ENCODE results near the gene JUNB.
A peak's percentile ranks its signal among the peaks of the same experiment; 100 is the strongest.

Gene JUNB

DNA sequence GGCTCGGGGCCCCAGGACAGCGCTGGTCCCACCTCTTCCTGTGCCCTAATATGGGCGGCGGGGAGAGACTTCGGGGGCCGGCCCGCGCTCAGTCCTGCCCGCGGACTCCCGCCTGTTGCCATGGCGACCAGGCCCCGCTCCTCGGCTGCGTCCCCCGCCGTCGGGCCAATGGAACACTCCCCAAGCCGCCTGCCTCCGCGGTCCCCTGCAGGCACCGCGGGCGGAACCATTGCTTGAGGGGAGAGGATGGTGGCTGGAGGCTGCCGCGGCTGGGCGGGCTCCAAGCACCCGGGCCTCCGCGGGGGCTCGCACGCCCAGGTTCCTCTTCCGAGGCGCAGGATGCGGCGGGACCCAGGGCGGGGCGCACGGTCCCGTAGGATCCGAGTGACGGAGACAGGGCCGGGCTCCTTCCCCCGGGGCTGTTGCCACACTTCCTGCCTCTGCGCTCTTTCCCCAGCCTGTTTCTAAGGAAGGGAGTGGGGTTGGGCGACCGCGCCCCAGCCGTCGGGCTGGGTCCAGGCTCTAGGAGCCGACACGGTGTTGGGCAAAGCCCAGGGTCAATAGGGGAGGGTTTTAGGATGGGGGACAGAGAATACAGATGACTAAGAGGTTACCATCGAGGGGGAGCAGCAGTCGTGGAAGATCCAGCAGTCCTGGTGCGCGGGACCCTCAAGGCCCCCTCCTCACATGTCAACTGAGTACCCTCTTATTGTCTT is 1.2 kb upstream of the JUNB start (continued):
- TF ChIP-seq ZNF280C (tag by site-specific recombination; IDR thresholded peaks at IDR 0.05): no peak
- peak; percentile 93 for TF ChIP-seq ZEB2 (tag by site-specific recombination; IDR thresholded peaks at IDR 0.05)
- no peak; the same call in 1 of the 2 replicates for TF ChIP-seq ZFP3 (tag by site-specific recombination; IDR thresholded peaks at IDR 0.05; ENCODE audit: low read depth)
- TF ChIP-seq ZNF558 (tag by site-specific recombination; IDR thresholded peaks at IDR 0.05): no peak
- TF ChIP-seq KLF10 (tag by site-specific recombination; IDR thresholded peaks at IDR 0.05): peak; percentile 85
- TF ChIP-seq ZNF274 (IDR thresholded peaks at IDR 0.05; ENCODE audit: low read length): no peak
- no peak for TF ChIP-seq ZNF274 (tag by site-specific recombination; IDR thresholded peaks at IDR 0.05; ENCODE audit: borderline replicate concordance)
- TF ChIP-seq ZNF416 (tag by site-specific recombination; IDR thresholded peaks at IDR 0.05): no peak
- 0 out of 2 replicates have a peak, but pooled peaks have one; percentile 42 for TF ChIP-seq ZNF610 (tag by site-specific recombination; IDR thresholded peaks at IDR 0.05; ENCODE audit: borderline replicate concordance)
- 0 out of 2 replicates have a peak, but pooled peaks have one; percentile 28 for TF ChIP-seq ZFP37 (tag by site-specific recombination; IDR thresholded peaks at IDR 0.05)
- TF ChIP-seq, protein P1, sequence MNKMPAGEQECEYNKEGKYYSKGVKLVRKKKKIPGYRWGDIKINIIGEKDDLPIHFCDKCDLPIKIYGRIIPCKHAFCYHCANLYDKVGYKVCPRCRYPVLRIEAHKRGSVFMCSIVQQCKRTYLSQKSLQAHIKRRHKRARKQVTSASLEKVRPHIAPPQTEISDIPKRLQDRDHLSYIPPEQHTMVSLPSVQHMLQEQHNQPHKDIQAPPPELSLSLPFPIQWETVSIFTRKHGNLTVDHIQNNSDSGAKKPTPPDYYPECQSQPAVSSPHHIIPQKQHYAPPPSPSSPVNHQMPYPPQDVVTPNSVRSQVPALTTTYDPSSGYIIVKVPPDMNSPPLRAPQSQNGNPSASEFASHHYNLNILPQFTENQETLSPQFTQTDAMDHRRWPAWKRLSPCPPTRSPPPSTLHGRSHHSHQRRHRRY (tag by site-specific recombination; IDR thresholded peaks at IDR 0.05): no peak
- TF ChIP-seq ZNF510 (tag by site-specific recombination; IDR thresholded peaks at IDR 0.05; ENCODE audit: insufficient replicate concordance): no peak
- no peak for TF ChIP-seq ZNF776 (tag by site-specific recombination; IDR thresholded peaks at IDR 0.05; ENCODE audit: borderline replicate concordance)
- peak; percentile 91; the same call in 1 of the 2 replicates for TF ChIP-seq KLF7 (tag by site-specific recombination; IDR thresholded peaks at IDR 0.05; ENCODE audit: borderline replicate concordance)
- TF ChIP-seq MZF1 (tag by site-specific recombination; IDR thresholded peaks at IDR 0.05; ENCODE audit: borderline replicate concordance): no peak
- TF ChIP-seq ZBTB8A (tag by site-specific recombination; IDR thresholded peaks at IDR 0.05): peak; percentile 100
- TF ChIP-seq ZNF350 (tag by site-specific recombination; IDR thresholded peaks at IDR 0.05): no peak
- TF ChIP-seq ZNF621 (tag by site-specific recombination; IDR thresholded peaks at IDR 0.05): no peak
- 0 out of 2 replicates have a peak, but pooled peaks have one; percentile 29 for TF ChIP-seq ZSCAN23 (tag by site-specific recombination; IDR thresholded peaks at IDR 0.05)
- no peak for TF ChIP-seq ZNF155 (tag by site-specific recombination; IDR thresholded peaks at IDR 0.05)
- TF ChIP-seq EGR2 (tag by site-specific recombination; IDR thresholded peaks at IDR 0.05; ENCODE audit: low read depth): peak; percentile 86
- TF ChIP-seq ZNF473 (tag by site-specific recombination; IDR thresholded peaks at IDR 0.05): no peak
- TF ChIP-seq PRDM6 (tag by site-specific recombination; IDR thresholded peaks at IDR 0.05): no peak
- TF ChIP-seq ZNF76 (tag by site-specific recombination; IDR thresholded peaks at IDR 0.05; ENCODE audit: borderline replicate concordance, low read depth): peak; percentile 74
- no peak for TF ChIP-seq TRIM28 (IDR thresholded peaks at IDR 0.05; ENCODE audit: borderline replicate concordance, low read length)
- no peak for TF ChIP-seq ZNF514 (tag by site-specific recombination; IDR thresholded peaks at IDR 0.05)
- TF ChIP-seq ZNF24 (tag by site-specific recombination; IDR thresholded peaks at IDR 0.05): no peak; the same call in 1 of the 2 replicates
- TF ChIP-seq ZNF292 (tag by site-specific recombination; IDR thresholded peaks at IDR 0.05; ENCODE audit: borderline replicate concordance, low read depth): no peak
- TF ChIP-seq ZNF707 (tag by site-specific recombination; IDR thresholded peaks at IDR 0.05): no peak
- TF ChIP-seq, protein P2, sequence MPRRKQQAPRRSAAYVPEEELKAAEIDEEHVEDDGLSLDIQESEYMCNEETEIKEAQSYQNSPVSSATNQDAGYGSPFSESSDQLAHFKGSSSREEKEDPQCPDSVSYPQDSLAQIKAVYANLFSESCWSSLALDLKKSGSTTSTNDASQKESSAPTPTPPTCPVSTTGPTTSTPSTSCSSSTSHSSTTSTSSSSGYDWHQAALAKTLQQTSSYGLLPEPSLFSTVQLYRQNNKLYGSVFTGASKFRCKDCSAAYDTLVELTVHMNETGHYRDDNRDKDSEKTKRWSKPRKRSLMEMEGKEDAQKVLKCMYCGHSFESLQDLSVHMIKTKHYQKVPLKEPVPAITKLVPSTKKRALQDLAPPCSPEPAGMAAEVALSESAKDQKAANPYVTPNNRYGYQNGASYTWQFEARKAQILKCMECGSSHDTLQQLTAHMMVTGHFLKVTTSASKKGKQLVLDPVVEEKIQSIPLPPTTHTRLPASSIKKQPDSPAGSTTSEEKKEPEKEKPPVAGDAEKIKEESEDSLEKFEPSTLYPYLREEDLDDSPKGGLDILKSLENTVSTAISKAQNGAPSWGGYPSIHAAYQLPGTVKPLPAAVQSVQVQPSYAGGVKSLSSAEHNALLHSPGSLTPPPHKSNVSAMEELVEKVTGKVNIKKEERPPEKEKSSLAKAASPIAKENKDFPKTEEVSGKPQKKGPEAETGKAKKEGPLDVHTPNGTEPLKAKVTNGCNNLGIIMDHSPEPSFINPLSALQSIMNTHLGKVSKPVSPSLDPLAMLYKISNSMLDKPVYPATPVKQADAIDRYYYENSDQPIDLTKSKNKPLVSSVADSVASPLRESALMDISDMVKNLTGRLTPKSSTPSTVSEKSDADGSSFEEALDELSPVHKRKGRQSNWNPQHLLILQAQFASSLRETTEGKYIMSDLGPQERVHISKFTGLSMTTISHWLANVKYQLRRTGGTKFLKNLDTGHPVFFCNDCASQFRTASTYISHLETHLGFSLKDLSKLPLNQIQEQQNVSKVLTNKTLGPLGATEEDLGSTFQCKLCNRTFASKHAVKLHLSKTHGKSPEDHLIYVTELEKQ (tag by site-specific recombination; IDR thresholded peaks at IDR 0.05; ENCODE audit: borderline replicate concordance): no peak
- no peak for TF ChIP-seq ZNF530 (tag by site-specific recombination; IDR thresholded peaks at IDR 0.05; ENCODE audit: low read depth)
- TF ChIP-seq ZNF239 (tag by site-specific recombination; IDR thresholded peaks at IDR 0.05): no peak
- no peak for TF ChIP-seq ZNF121 (tag by site-specific recombination; IDR thresholded peaks at IDR 0.05)

Data from HEK293 (cell line).